K562 (cell line): Measurements from ENCODE around the gene PRELID3B. TPM values are rescaled to one million over a fixed set of nuclear protein-coding genes. Genes with fewer than 3 reads are reported as not detected.
A peak's percentile ranks its signal among the peaks of the same experiment; 100 is the strongest.

Experiments used
- ASH1L ChIP-seq: fragments of 450-650 bp; IDR thresholded peaks from 2 replicates; pipeline ENCODE4 v1.6.1; 2018; ENCODE audit warnings: borderline replicate concordance, mild to moderate bottlenecking, low read depth; ENCODE audit not compliant: partially characterized antibody
- BACH1 ChIP-seq: fragments of 200-800 bp; sonication (Bioruptor generic); IDR thresholded peaks from 2 replicates; pipeline ENCODE4 v1.6.1; 2016; ENCODE audit warnings: missing genetic modification characterization, missing compliant biosample characterization
- CTBP1 ChIP-seq: fragments of 450-650 bp; IDR thresholded peaks from 2 replicates; pipeline ENCODE4 v1.6.1; 2016; ENCODE audit warnings: borderline replicate concordance
- DACH1 ChIP-seq: fragments of 450-650 bp; IDR thresholded peaks from 2 replicates; pipeline ENCODE4 v1.6.1; 2018; ENCODE audit not compliant: partially characterized antibody
- E2F6 ChIP-seq, 2 experiments: IDR thresholded peaks; 2 replicates each; pipeline ENCODE4 v1.6.1; 2011; ENCODE audit warnings: borderline replicate concordance in 1 of 2, control low read depth in 1 of 2, low read depth in 1 of 2, low read length in 1 of 2, mild to moderate bottlenecking in 1 of 2, mixed read lengths in 1 of 2, moderate library complexity in 1 of 2; ENCODE audit not compliant: insufficient read depth in 1 of 2, insufficient read length in 1 of 2, poor library complexity in 1 of 2, severe bottlenecking in 1 of 2; ENCODE audit errors: extremely low read depth in 1 of 2
- ETS1 ChIP-seq: conservative IDR thresholded peaks from 2 replicates; pipeline ENCODE4 v1.6.1; 2011; ENCODE audit warnings: low read depth, mild to moderate bottlenecking, low read length; ENCODE audit not compliant: control insufficient read depth
- HMGN3 ChIP-seq: IDR thresholded peaks from 2 replicates; pipeline ENCODE4 v1.6.1; 2011; ENCODE audit warnings: borderline replicate concordance, low read depth, mild to moderate bottlenecking, mixed read lengths, low read length; ENCODE audit not compliant: insufficient read length; ENCODE audit errors: extremely low read depth
- L3MBTL2 ChIP-seq: fragments of 450-650 bp; IDR thresholded peaks from 2 replicates; pipeline ENCODE4 v1.6.1; 2016; ENCODE audit warnings: mild to moderate bottlenecking, moderate library complexity
- NFIX ChIP-seq: fragments of 250-450 bp; sonication (Bioruptor Pico); IDR thresholded peaks from 2 replicates; pipeline ENCODE4 v1.4.0; 2020; ENCODE audit warnings: low read depth, mild to moderate bottlenecking, moderate library complexity
- PHTF2 ChIP-seq: fragments of 250-450 bp; sonication (Bioruptor Pico); IDR thresholded peaks from 2 replicates; pipeline ENCODE4 v1.5.0; 2021; ENCODE audit warnings: mild to moderate bottlenecking
- POLR2H ChIP-seq: IDR thresholded peaks from 2 replicates; pipeline ENCODE4 v1.6.1; 2016; ENCODE audit warnings: missing genetic modification characterization, low read depth, mild to moderate bottlenecking, control low read depth, missing compliant biosample characterization, moderate library complexity
- RNF219 ChIP-seq: fragments of 250-450 bp; sonication (Bioruptor Pico); IDR thresholded peaks from 2 replicates; pipeline ENCODE4 v1.5.0; 2022; ENCODE audit warnings: mild to moderate bottlenecking
- TAF9B ChIP-seq: fragments of 450-650 bp; IDR thresholded peaks from 2 replicates; pipeline ENCODE4 v1.6.1; 2018; ENCODE audit warnings: mild to moderate bottlenecking; ENCODE audit not compliant: partially characterized antibody
- THRB ChIP-seq: fragments of 450-650 bp; formaldehyde crosslinking; conservative IDR thresholded peaks from 2 replicates; pipeline ENCODE4 v1.4.0; 2022; ENCODE audit warnings: mild to moderate bottlenecking, missing genetic modification characterization
- ZFX ChIP-seq: sonication (generic); formaldehyde crosslinking; IDR thresholded peaks from 2 replicates; pipeline ENCODE4 v1.8.0; 2022; ENCODE audit warnings: mild to moderate bottlenecking, missing genetic modification reagents, moderate library complexity
- ZNF165 ChIP-seq: fragments of 250-450 bp; sonication (Bioruptor Pico); IDR thresholded peaks from 2 replicates; pipeline ENCODE4 v1.4.0; 2020; ENCODE audit warnings: borderline replicate concordance
- ZNF23 ChIP-seq: fragments of 250-450 bp; sonication (Bioruptor Pico); IDR thresholded peaks from 2 replicates; pipeline ENCODE4 v1.4.0; 2020; ENCODE audit warnings: mild to moderate bottlenecking
- ZNF57 ChIP-seq: fragments of 450-650 bp; formaldehyde crosslinking; IDR thresholded peaks from 2 replicates; pipeline ENCODE4 v1.4.0; 2020; ENCODE audit warnings: mild to moderate bottlenecking, moderate library complexity
- ZNF584 ChIP-seq: fragments of 200-800 bp; sonication (Bioruptor generic); IDR thresholded peaks from 2 replicates; pipeline ENCODE4 v1.6.1; 2016; ENCODE audit warnings: low read depth, mild to moderate bottlenecking, missing genetic modification characterization, missing compliant biosample characterization
- ZNF764 ChIP-seq: fragments of 250-450 bp; sonication (Bioruptor Pico); IDR thresholded peaks from 2 replicates; pipeline ENCODE4 v1.4.0; 2020; ENCODE audit warnings: low read depth, mild to moderate bottlenecking, moderate library complexity
- polyA plus RNA-seq, 8 experiments: library from polyadenylated mRNA; depleted of rRNA in 4 of 8; stranded (reverse) in 5 of 8; unstranded in 3 of 8; fragments of >200 nt; fragmentation: Nextera tagmentation in 2 of 8; fragmentation: Illumina TruSeq in 1 of 8; extraction: Ambion mirVana in 2 of 8; extraction: Trizol in 1 of 8; gene quantifications; 2 replicates each; pipeline versions ENCODE4 v1.2.1 to v1.2.3, GENCODE V29; 2011 to 2014; ENCODE audit warnings: inconsistent platforms in 1 of 8, missing spikeins in 1 of 8
- total RNA-seq, 7 experiments: library from RNA; depleted of rRNA in 6 of 7; stranded (reverse); fragments of >200 nt in 6 of 7; fragmentation: Illumina TruSeq in 2 of 7; extraction: Trizol in 2 of 7; gene quantifications; 2 replicates each; pipeline versions ENCODE4 v1.2.1 to v1.2.3, GENCODE V29; 2011 to 2021; ENCODE audit warnings: low replicate concordance in 1 of 7

PRELID3B gene
- total and polyA plus RNA-seq, 9 of the 15 experiments (the other 6 are each of a cell fraction or from before 2014, with no cell fraction given) = 77.0 to 186 (median 101) TPM

- TF ChIP-seq RNF219 (CRISPR knock-in tag) (0 out of 2 replicates have a peak, but pooled peaks have one; percentile 67), POLR2H (tag) (peak; percentile 60), NFIX (no peak), ZNF165 (peak; percentile 96), ETS1 (peak; percentile 62; the same call in 1 of the 2 replicates), TAF9B (peak; percentile 50), ZNF584 (CRISPR knock-in tag) (peak; percentile 98), ZFX (peak; percentile 83), BACH1 (tag) (peak; percentile 89), ZNF57 (CRISPR knock-in tag) (peak; percentile 87), ZNF23 (CRISPR knock-in tag) (peak; percentile 73; the same call in 1 of the 2 replicates), DACH1 (no peak), ZNF764 (CRISPR knock-in tag) (no peak), ASH1L (peak; percentile 68), E2F6 (IDR thresholded peaks at IDR 0.05; ENCODE audit: borderline replicate concordance in 1 of 2, extremely low read depth in 1 of 2, insufficient read depth in 1 of 2, insufficient read length in 1 of 2, low read depth in 1 of 2, low read length in 1 of 2, poor library complexity in 1 of 2, severe bottlenecking in 1 of 2) (peak; percentile 78 to 92), HMGN3 (peak; percentile 86), THRB (CRISPR knock-in tag) (peak; percentile 82; the same call in 1 of the 2 replicates), L3MBTL2 (peak; percentile 98), PHTF2 (peak; percentile 77; the same call in 1 of the 2 replicates), CTBP1 (peak; percentile 74)
Observed at GRCh38 chr20:59032023-59032712, 10.4 kb downstream of the PRELID3B start, which contains the start of gene ATP5F1E (continued).
